CD14-positive monocyte (primary cell): ENCODE measurements around the gene KNDC1. TPM values are rescaled to one million over a fixed set of nuclear protein-coding genes. Genes with fewer than 3 reads are reported as not detected.

ENCODE experiments used
- DNase-seq, 3 donors: peaks; one replicate each; pipeline ENCODE4 v3.0.0-alpha.2; 2011 to 2022
- H2AFZ ChIP-seq: 2 replicates; pipeline ENCODE4 v1.6.0; 2012; ENCODE audit warnings: mild to moderate bottlenecking, low read depth, low read length, inconsistent platforms; ENCODE audit not compliant: insufficient read depth, poor library complexity, severe bottlenecking
- H3K27ac ChIP-seq, 2 donors: 1 replicate in 1 of 2; 2 replicates in 1 of 2; pipeline ENCODE4 v1.5.1; 2012 to 2013; ENCODE audit warnings: low read length in 2 of 2, control low read depth in 1 of 2, inconsistent platforms in 1 of 2, low read depth in 1 of 2, mild to moderate bottlenecking in 1 of 2
- H3K27me3 ChIP-seq, 2 donors: one replicate each; pipeline versions ENCODE4 v1.6.0 to v1.6.1; 2011 to 2013; ENCODE audit warnings: low read length in 2 of 2; ENCODE audit not compliant: control insufficient read depth in 2 of 2, insufficient read depth in 2 of 2
- H3K36me3 ChIP-seq, 2 donors: replicated peaks in 1 of 2; 1 replicate in 1 of 2; 2 replicates in 1 of 2; pipeline versions ENCODE4 v1.5.1 to v1.6.1; 2012 to 2013; ENCODE audit warnings: low read length in 2 of 2, control low read depth in 1 of 2, inconsistent platforms in 1 of 2, mild to moderate bottlenecking in 1 of 2; ENCODE audit not compliant: insufficient read depth in 2 of 2, control insufficient read depth in 1 of 2
- H3K4me1 ChIP-seq, 2 donors: 1 replicate in 1 of 2; 2 replicates in 1 of 2; pipeline versions ENCODE4 v1.5.1 to v1.6.1; 2012 to 2013; ENCODE audit warnings: low read length in 2 of 2, control low read depth in 1 of 2, inconsistent platforms in 1 of 2, mild to moderate bottlenecking in 1 of 2, moderate library complexity in 1 of 2; ENCODE audit not compliant: insufficient read depth in 2 of 2, control insufficient read depth in 1 of 2
- H3K4me2 ChIP-seq: replicated peaks from 2 replicates; pipeline ENCODE3; 2012; ENCODE audit warnings: low read length, moderate library complexity, mild to moderate bottlenecking; ENCODE audit not compliant: poor library complexity, severe bottlenecking; ENCODE audit errors: extremely low read depth
- H3K4me3 ChIP-seq, 3 experiments: fragments of 200-600 bp in 1 of 3; sonication (generic) in 1 of 3; replicated peaks in 1 of 3; 1 replicate in 2 of 3; 2 replicates in 1 of 3; pipeline ENCODE4 v1.5.1; 2011 to 2013; ENCODE audit warnings: low read length in 3 of 3, mild to moderate bottlenecking in 3 of 3, control low read depth in 2 of 3, low read depth in 2 of 3, inconsistent platforms in 1 of 3, moderate library complexity in 1 of 3
- H3K79me2 ChIP-seq: 2 replicates; pipeline ENCODE4 v1.6.0; 2012; ENCODE audit warnings: mild to moderate bottlenecking, control low read depth, inconsistent platforms, low read length, moderate library complexity; ENCODE audit not compliant: insufficient read depth
- H3K9ac ChIP-seq: 2 replicates; pipeline ENCODE4 v1.6.0; 2017; ENCODE audit warnings: low read length, mild to moderate bottlenecking; ENCODE audit not compliant: insufficient read depth, poor library complexity, severe bottlenecking
- H3K9me3 ChIP-seq, 2 donors: replicated peaks in 1 of 2; 1 replicate in 1 of 2; 2 replicates in 1 of 2; pipeline versions ENCODE4 v1.5.1 to v1.6.1; 2012 to 2013; ENCODE audit warnings: low read length in 2 of 2, control low read depth in 1 of 2; ENCODE audit not compliant: control insufficient read depth in 1 of 2, insufficient read depth in 1 of 2
- H4K20me1 ChIP-seq: 2 replicates; pipeline ENCODE4 v1.6.0; 2012; ENCODE audit warnings: mild to moderate bottlenecking, low read length, control low read depth, moderate library complexity; ENCODE audit not compliant: insufficient read depth
- H3K27ac Mint-ChIP-seq, 7 donors: one replicate each; pipeline ENCODE4 v1.8.0; 2020; ENCODE audit warnings: mild to moderate bottlenecking in 7 of 7, mixed read lengths in 7 of 7, moderate library complexity in 6 of 7, inconsistent platforms in 2 of 7
- H3K27me3 Mint-ChIP-seq, 3 donors: one replicate each; pipeline ENCODE4 v1.8.0; 2021 to 2022; ENCODE audit warnings: low read depth in 3 of 3, mild to moderate bottlenecking in 3 of 3, mixed read lengths in 3 of 3, moderate library complexity in 3 of 3, inconsistent platforms in 1 of 3
- H3K36me3 Mint-ChIP-seq, 2 donors: one replicate each; pipeline ENCODE4 v1.8.0; 2020; ENCODE audit warnings: mixed read lengths in 2 of 2, inconsistent platforms in 1 of 2, mild to moderate bottlenecking in 1 of 2
- H3K4me1 Mint-ChIP-seq: one replicate; pipeline ENCODE4 v1.8.0; 2020; ENCODE audit warnings: mild to moderate bottlenecking, mixed read lengths
- H3K4me3 Mint-ChIP-seq, 2 donors: one replicate each; pipeline ENCODE4 v1.8.0; 2020; ENCODE audit warnings: mild to moderate bottlenecking in 2 of 2, mixed read lengths in 2 of 2, moderate library complexity in 1 of 2
- H3K9me3 Mint-ChIP-seq, 7 donors: one replicate each; pipeline ENCODE4 v1.8.0; 2020 to 2022; ENCODE audit warnings: mixed read lengths in 7 of 7, mild to moderate bottlenecking in 6 of 7, moderate library complexity in 6 of 7, inconsistent platforms in 2 of 7
- CTCF ChIP-seq: fragments of 200-600 bp; IDR thresholded peaks from one replicate; pipeline ENCODE4 v1.8.0; 2022; ENCODE audit warnings: antibody characterized with exemption, mild to moderate bottlenecking
- WGBS: methylation state at CpG from one replicate; pipeline ENCODE4 v1.1.5; 2013; ENCODE audit warnings: missing lambda C conversion rate; ENCODE audit not compliant: insufficient coverage; 5-methylcytosine and 5-hydroxymethylcytosine counted together
- intact Hi-C, 2 donors: fragments of 100-400 bp; cut with micrococcal nuclease; formaldehyde crosslinking; loops; one replicate each; pipeline versions ENCODE4 v1.15.0 to v1.15.1; 2023
- polyA plus RNA-seq, 3 donors: library from polyadenylated mRNA; depleted of rRNA in 1 of 3; unstranded in 2 of 3; stranded (reverse) in 1 of 3; fragments of 300-500 nt in 2 of 3; fragments of >200 nt in 1 of 3; fragmentation: Illumina TruSeq in 2 of 3; gene quantifications; 1 replicate in 2 of 3; 2 replicates in 1 of 3; pipeline ENCODE4 v1.2.3, GENCODE V29; 2012 to 2021

The KNDC1 gene
- polyA plus RNA-seq, 3 donors = 0.22 to 0.80 TPM; not detected in 1

- Histone ChIP-seq H3K36me3 (no peaks in the 10 kb centered on the region), H3K79me2 (no peaks in the 10 kb centered on the region), H3K27me3 (no peaks in the 10 kb centered on the region), H3K27ac (no peak overlapping the region), H3K4me1 (no peaks in the 10 kb centered on the region), H3K9me3 (peaks cover 18 to 28% of the 10 kb centered on the region in 2 donors), H3K4me2 (no peak overlapping the region), H3K9ac (no peak overlapping the region), H4K20me1 (no peaks in the 10 kb centered on the region), H3K4me3 (no peak overlapping the region), H2AFZ (no peak overlapping the region)
- 94% methylated on average over 23 of the region's 23 CpGs for WGBS
- H3K9me3 Mint-ChIP-seq = peaks cover 10 to 20% (median 15%) of the 10 kb centered on the region in 7 donors
- no peaks in the 10 kb centered on the region for H3K36me3 Mint-ChIP-seq
- DNase-seq = no peak
- intact Hi-C loops = no loop called here
- H3K27ac Mint-ChIP-seq = no peak overlapping the region
- peaks cover 3 to 8% (median 3%) of the 10 kb centered on the region in 3 donors for H3K27me3 Mint-ChIP-seq
- no peak for TF ChIP-seq CTCF
- no peak overlapping the region for H3K4me3 Mint-ChIP-seq
- no peaks in the 10 kb centered on the region for H3K4me1 Mint-ChIP-seq
Measured at GRCh38 chr10:133180965-133181639, 21.1 kb downstream of the KNDC1 start.

GRCh38 chr10:133182190-133182589 lies 22.2 kb downstream of the KNDC1 start:
- H3K9me3 ChIP-seq = peaks cover 11 to 23% of the 10 kb centered on the region in 2 donors
- H3K36me3 Mint-ChIP-seq = no peaks in the 10 kb centered on the region
- TF ChIP-seq CTCF = no peak
- intact Hi-C loops = no loop called here
- no peak overlapping the region for H2AFZ ChIP-seq
- DNase-seq = no peak
- H3K36me3 ChIP-seq = no peaks in the 10 kb centered on the region
- H3K27me3 Mint-ChIP-seq = peaks cover 0 to 8% (median 4%) of the 10 kb centered on the region in 3 donors
- no peak overlapping the region for H3K9ac ChIP-seq
- no peak overlapping the region for H3K27ac Mint-ChIP-seq
- no peak overlapping the region for H3K4me3 Mint-ChIP-seq
- H3K4me1 Mint-ChIP-seq = no peaks in the 10 kb centered on the region
- H3K79me2 ChIP-seq = no peaks in the 10 kb centered on the region
- H3K9me3 Mint-ChIP-seq = peaks cover 2 to 16% (median 13%) of the 10 kb centered on the region in 7 donors
- no peaks in the 10 kb centered on the region for H4K20me1 ChIP-seq
- no peak overlapping the region for H3K27ac ChIP-seq
- 81% methylated on average over 12 of the region's 14 CpGs for WGBS
- H3K27me3 ChIP-seq = no peaks in the 10 kb centered on the region
- H3K4me3 ChIP-seq = no peak overlapping the region
- no peaks in the 10 kb centered on the region for H3K4me1 ChIP-seq
- H3K4me2 ChIP-seq = no peak overlapping the region
